Measurements from ENCODE around the gene KRTAP10-7.
"Not testable (repeated sequence)": the region's sequence is repeated elsewhere in the genome, so short reads cannot be mapped to it uniquely, and the experiment has no call there.

KRTAP10-7 gene

GRCh38 chr21:44598061-44598460 lies 2.3 kb upstream of the KRTAP10-7 start:
- H3K27me3 Mint-ChIP-seq: peaks cover 17% of the 10 kb centered on the region
- peaks cover 4% of the 10 kb centered on the region for H3K36me3 Mint-ChIP-seq (ENCODE audit: insufficient read depth)
- DNase-seq (ENCODE audit: low spot score in 2 of 2): no peak
- H3K27ac Mint-ChIP-seq (ENCODE audit: low read depth): peak overlapping the region; percentile 84
- H3K4me3 Mint-ChIP-seq: no peak overlapping the region
- H3K9me3 Mint-ChIP-seq: no peaks in the 10 kb centered on the region
- ATAC-seq (replicated peaks; ENCODE audit: extremely low read depth, poor library complexity, severe bottlenecking): no peak
- H3K4me1 Mint-ChIP-seq: peaks cover 6% of the 10 kb centered on the region

- peaks cover 2% of the 10 kb centered on the region for H3K36me3 Mint-ChIP-seq (ENCODE audit: insufficient read depth)
- no peaks in the 10 kb centered on the region for H3K9me3 Mint-ChIP-seq
- H3K27me3 Mint-ChIP-seq: peaks cover 17% of the 10 kb centered on the region
- no peak overlapping the region for H3K27ac Mint-ChIP-seq (ENCODE audit: low read depth)
- ATAC-seq (replicated peaks; ENCODE audit: extremely low read depth, poor library complexity, severe bottlenecking) (no peak), DNase-seq (ENCODE audit: low spot score in 2 of 2) (no peak)
- H3K4me1 Mint-ChIP-seq: peaks cover 6% of the 10 kb centered on the region
- H3K4me3 Mint-ChIP-seq: no peak overlapping the region
Observed at GRCh38 chr21:44599264-44600029, 950 bp upstream of the KRTAP10-7 start.

- peaks cover 26% of the 10 kb centered on the region for H3K27me3 Mint-ChIP-seq
Observed at GRCh38 chr21:44601091-44601490, 694 bp downstream of the KRTAP10-7 start.

GRCh38 chr21:44601596-44602462 lies 1.4 kb downstream of the KRTAP10-7 start:
- Mint-ChIP-seq H3K4me3 (no peak overlapping the region), H3K27ac (ENCODE audit: low read depth) (no peak overlapping the region), H3K9me3 (no peaks in the 10 kb centered on the region)

More at GRCh38 chr21:44601091-44601490, 694 bp downstream of the KRTAP10-7 start:
- H3K27ac Mint-ChIP-seq (ENCODE audit: low read depth); ATAC-seq (replicated peaks; ENCODE audit: extremely low read depth, poor library complexity, severe bottlenecking); H3K36me3 Mint-ChIP-seq (ENCODE audit: insufficient read depth); H3K4me1 Mint-ChIP-seq; H3K9me3 Mint-ChIP-seq; DNase-seq (ENCODE audit: low spot score in 2 of 2); H3K4me3 Mint-ChIP-seq: not testable (repeated sequence)

GRCh38 chr21:44602463-44602850 lies 2.1 kb downstream of the KRTAP10-7 start:
- peaks cover 2% of the 10 kb centered on the region for H3K36me3 Mint-ChIP-seq (ENCODE audit: insufficient read depth)
- H3K27me3 Mint-ChIP-seq: peaks cover 35% of the 10 kb centered on the region
- DNase-seq (ENCODE audit: low spot score in 2 of 2) (no peak), ATAC-seq (replicated peaks; ENCODE audit: extremely low read depth, poor library complexity, severe bottlenecking) (no peak)
- H3K4me3 Mint-ChIP-seq: no peak overlapping the region
- no peaks in the 10 kb centered on the region for H3K9me3 Mint-ChIP-seq
- H3K4me1 Mint-ChIP-seq: no peaks in the 10 kb centered on the region
- H3K27ac Mint-ChIP-seq (ENCODE audit: low read depth): no peak overlapping the region

More at GRCh38 chr21:44601596-44602462, 1.4 kb downstream of the KRTAP10-7 start:
- no peak for ATAC-seq (replicated peaks; ENCODE audit: extremely low read depth, poor library complexity, severe bottlenecking)
- no peak for DNase-seq (ENCODE audit: low spot score in 2 of 2)
- peaks cover 2% of the 10 kb centered on the region for H3K36me3 Mint-ChIP-seq (ENCODE audit: insufficient read depth)
- H3K27me3 Mint-ChIP-seq: peaks cover 33% of the 10 kb centered on the region
- H3K4me1 Mint-ChIP-seq: no peaks in the 10 kb centered on the region

- DNase-seq (ENCODE audit: low spot score in 2 of 2) (no peak), ATAC-seq (replicated peaks; ENCODE audit: extremely low read depth, poor library complexity, severe bottlenecking) (no peak)
- Mint-ChIP-seq H3K27ac (ENCODE audit: low read depth) (peak overlapping the region; percentile 49), H3K9me3 (no peaks in the 10 kb centered on the region), H3K4me3 (no peak overlapping the region), H3K4me1 (no peaks in the 10 kb centered on the region), H3K36me3 (ENCODE audit: insufficient read depth) (peaks cover 2% of the 10 kb centered on the region), H3K27me3 (peaks cover 29% of the 10 kb centered on the region)
Observed at GRCh38 chr21:44603109-44603875, 2.9 kb downstream of the KRTAP10-7 start.

- no peak overlapping the region for H3K4me3 Mint-ChIP-seq
- ATAC-seq (replicated peaks; ENCODE audit: extremely low read depth, poor library complexity, severe bottlenecking) (no peak), DNase-seq (ENCODE audit: low spot score in 2 of 2) (no peak)
- no peak overlapping the region for H3K27ac Mint-ChIP-seq (ENCODE audit: low read depth)
- peaks cover 2% of the 10 kb centered on the region for H3K36me3 Mint-ChIP-seq (ENCODE audit: insufficient read depth)
- peaks cover 3% of the 10 kb centered on the region for H3K9me3 Mint-ChIP-seq
- peaks cover 27% of the 10 kb centered on the region for H3K27me3 Mint-ChIP-seq
- no peaks in the 10 kb centered on the region for H3K4me1 Mint-ChIP-seq
Observed at GRCh38 chr21:44603911-44604310, 3.5 kb downstream of the KRTAP10-7 start.

- DNase-seq (ENCODE audit: low spot score in 2 of 2): no peak
- H3K36me3 Mint-ChIP-seq (ENCODE audit: insufficient read depth): peaks cover 2% of the 10 kb centered on the region
- ATAC-seq (replicated peaks; ENCODE audit: extremely low read depth, poor library complexity, severe bottlenecking): no peak
- H3K9me3 Mint-ChIP-seq: peaks cover 22% of the 10 kb centered on the region
- peaks cover 23% of the 10 kb centered on the region for H3K27me3 Mint-ChIP-seq
- H3K4me1 Mint-ChIP-seq: no peaks in the 10 kb centered on the region
- no peak overlapping the region for H3K4me3 Mint-ChIP-seq
- no peak overlapping the region for H3K27ac Mint-ChIP-seq (ENCODE audit: low read depth)
Observed at GRCh38 chr21:44606495-44606894, 6.1 kb downstream of the KRTAP10-7 start.

GRCh38 chr21:44609193-44609592 lies 8.8 kb downstream of the KRTAP10-7 start:
- DNase-seq (ENCODE audit: low spot score in 2 of 2) (no peak), ATAC-seq (replicated peaks; ENCODE audit: extremely low read depth, poor library complexity, severe bottlenecking) (no peak)
- Mint-ChIP-seq H3K27me3 (peaks cover 17% of the 10 kb centered on the region), H3K4me1 (peaks cover 6% of the 10 kb centered on the region), H3K9me3 (peaks cover 22% of the 10 kb centered on the region), H3K27ac (ENCODE audit: low read depth) (no peak overlapping the region), H3K36me3 (ENCODE audit: insufficient read depth) (peaks cover 2% of the 10 kb centered on the region), H3K4me3 (no peak overlapping the region)

GRCh38 chr21:44610157-44610843 lies 9.9 kb downstream of the KRTAP10-7 start:
- peaks cover 17% of the 10 kb centered on the region for H3K27me3 Mint-ChIP-seq
- DNase-seq (ENCODE audit: low spot score in 2 of 2); ATAC-seq (replicated peaks; ENCODE audit: extremely low read depth, poor library complexity, severe bottlenecking); H3K4me3 Mint-ChIP-seq; H3K36me3 Mint-ChIP-seq (ENCODE audit: insufficient read depth); H3K27ac Mint-ChIP-seq (ENCODE audit: low read depth): not testable (repeated sequence)
- peaks cover 22% of the 10 kb centered on the region for H3K9me3 Mint-ChIP-seq
- peaks cover 11% of the 10 kb centered on the region for H3K4me1 Mint-ChIP-seq

- Mint-ChIP-seq H3K9me3 (peaks cover 22% of the 10 kb centered on the region), H3K4me3 (no peak overlapping the region), H3K27me3 (peaks cover 4% of the 10 kb centered on the region), H3K36me3 (ENCODE audit: insufficient read depth) (peaks cover 1% of the 10 kb centered on the region), H3K4me1 (peaks cover 22% of the 10 kb centered on the region), H3K27ac (ENCODE audit: low read depth) (no peak overlapping the region)
- no peak for DNase-seq (ENCODE audit: low spot score in 2 of 2)
- ATAC-seq (replicated peaks; ENCODE audit: extremely low read depth, poor library complexity, severe bottlenecking): no peak
Observed at GRCh38 chr21:44611551-44611950, 11.2 kb downstream of the KRTAP10-7 start.

GRCh38 chr21:44612029-44612486 lies 11.7 kb downstream of the KRTAP10-7 start, which contains the start of gene KRTAP10-8:
TSS of gene KRTAP10-8 (plus strand) at chr21:44612079. CDS start at chr21:44612101, 22 bp downstream.
- Mint-ChIP-seq H3K4me1 (peaks cover 27% of the 10 kb centered on the region), H3K4me3 (no peak within 1 kb of the TSS), H3K9me3 (peaks cover 22% of the 10 kb centered on the region), H3K36me3 (ENCODE audit: insufficient read depth) (no peaks in the 10 kb centered on the region), H3K27ac (ENCODE audit: low read depth) (no peak within 1 kb of the TSS), H3K27me3 (no peaks in the 10 kb centered on the region)
- DNase-seq (ENCODE audit: low spot score in 2 of 2) (no peak), ATAC-seq (replicated peaks; ENCODE audit: extremely low read depth, poor library complexity, severe bottlenecking) (no peak)
